OCI-LY1 (cell line): ENCODE measurements around the gene LHFPL2.

Experiments
- EZH2 ChIP-seq: fragments of 200-600 bp; sonication (generic), shearing (Covaris generic); IDR thresholded peaks from 2 replicates; pipeline ENCODE4 v1.8.0; 2017; ENCODE audit warnings: borderline replicate concordance, mixed run types, mild to moderate bottlenecking, antibody characterized with exemption, low read length, moderate library complexity, mixed read lengths
- TF ChIP-seq, protein P1 (sequence below): fragments of 200-600 bp; sonication (generic), shearing (Covaris generic); IDR thresholded peaks from 2 replicates; pipeline ENCODE4 v1.5.1; 2017; ENCODE audit warnings: mild to moderate bottlenecking, antibody characterized with exemption, low read length, moderate library complexity, mixed read lengths

DNA sequence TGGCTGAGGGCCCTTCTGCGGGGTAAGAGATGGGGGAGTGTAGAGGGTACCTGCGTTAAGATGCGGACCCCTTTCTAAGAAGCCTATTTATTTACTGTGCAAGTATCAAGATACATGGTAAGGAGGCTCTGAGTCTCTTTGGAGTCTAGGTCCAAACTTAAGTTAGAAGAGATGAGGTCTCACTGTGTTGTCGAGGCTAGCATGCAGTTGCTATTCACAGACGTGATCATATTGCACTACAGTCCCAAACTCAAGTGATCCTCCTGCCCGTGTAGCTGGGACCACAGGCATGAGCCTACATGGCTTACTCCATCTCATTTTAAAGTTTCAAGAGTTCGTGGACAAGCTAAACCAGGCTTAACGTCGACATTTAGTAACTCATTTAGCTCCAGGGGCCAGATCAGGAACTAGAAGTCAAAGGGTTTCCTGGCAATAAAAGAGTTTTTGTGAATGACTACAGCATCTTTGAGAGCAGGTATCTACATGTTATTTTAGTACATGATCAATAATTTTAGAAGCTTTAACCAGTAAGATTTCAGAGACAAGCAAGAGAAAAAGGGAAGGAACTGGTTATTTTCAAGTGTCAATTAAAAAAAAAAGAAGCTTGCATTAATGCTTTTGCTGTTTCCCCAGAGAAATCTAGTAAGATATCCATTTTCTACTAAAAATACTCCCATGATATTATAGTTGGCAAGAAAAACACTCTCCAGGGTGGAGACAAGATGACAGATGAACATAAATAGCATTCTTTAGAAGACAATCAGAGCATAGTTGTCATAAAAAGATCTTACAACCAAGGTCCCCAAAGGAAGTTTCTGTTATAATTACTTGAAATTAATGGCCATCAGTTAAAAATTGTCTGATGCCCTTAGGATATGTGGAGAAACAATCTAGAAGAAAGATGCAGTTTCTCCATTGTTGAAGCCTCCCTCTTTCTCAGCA lies 146.9 kb downstream of the LHFPL2 start:
- TF ChIP-seq, protein P1, sequence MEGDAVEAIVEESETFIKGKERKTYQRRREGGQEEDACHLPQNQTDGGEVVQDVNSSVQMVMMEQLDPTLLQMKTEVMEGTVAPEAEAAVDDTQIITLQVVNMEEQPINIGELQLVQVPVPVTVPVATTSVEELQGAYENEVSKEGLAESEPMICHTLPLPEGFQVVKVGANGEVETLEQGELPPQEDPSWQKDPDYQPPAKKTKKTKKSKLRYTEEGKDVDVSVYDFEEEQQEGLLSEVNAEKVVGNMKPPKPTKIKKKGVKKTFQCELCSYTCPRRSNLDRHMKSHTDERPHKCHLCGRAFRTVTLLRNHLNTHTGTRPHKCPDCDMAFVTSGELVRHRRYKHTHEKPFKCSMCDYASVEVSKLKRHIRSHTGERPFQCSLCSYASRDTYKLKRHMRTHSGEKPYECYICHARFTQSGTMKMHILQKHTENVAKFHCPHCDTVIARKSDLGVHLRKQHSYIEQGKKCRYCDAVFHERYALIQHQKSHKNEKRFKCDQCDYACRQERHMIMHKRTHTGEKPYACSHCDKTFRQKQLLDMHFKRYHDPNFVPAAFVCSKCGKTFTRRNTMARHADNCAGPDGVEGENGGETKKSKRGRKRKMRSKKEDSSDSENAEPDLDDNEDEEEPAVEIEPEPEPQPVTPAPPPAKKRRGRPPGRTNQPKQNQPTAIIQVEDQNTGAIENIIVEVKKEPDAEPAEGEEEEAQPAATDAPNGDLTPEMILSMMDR: no peak
- no peak for TF ChIP-seq EZH2
